AG20443 (cell line): Measurements from ENCODE around the gene ITGB7.

Experiments used
- DNase-seq: peaks from one replicate; pipeline ENCODE4 v3.0.0; 2012; ENCODE audit warnings: low spot score, mixed read lengths

Gene ITGB7, protein sequence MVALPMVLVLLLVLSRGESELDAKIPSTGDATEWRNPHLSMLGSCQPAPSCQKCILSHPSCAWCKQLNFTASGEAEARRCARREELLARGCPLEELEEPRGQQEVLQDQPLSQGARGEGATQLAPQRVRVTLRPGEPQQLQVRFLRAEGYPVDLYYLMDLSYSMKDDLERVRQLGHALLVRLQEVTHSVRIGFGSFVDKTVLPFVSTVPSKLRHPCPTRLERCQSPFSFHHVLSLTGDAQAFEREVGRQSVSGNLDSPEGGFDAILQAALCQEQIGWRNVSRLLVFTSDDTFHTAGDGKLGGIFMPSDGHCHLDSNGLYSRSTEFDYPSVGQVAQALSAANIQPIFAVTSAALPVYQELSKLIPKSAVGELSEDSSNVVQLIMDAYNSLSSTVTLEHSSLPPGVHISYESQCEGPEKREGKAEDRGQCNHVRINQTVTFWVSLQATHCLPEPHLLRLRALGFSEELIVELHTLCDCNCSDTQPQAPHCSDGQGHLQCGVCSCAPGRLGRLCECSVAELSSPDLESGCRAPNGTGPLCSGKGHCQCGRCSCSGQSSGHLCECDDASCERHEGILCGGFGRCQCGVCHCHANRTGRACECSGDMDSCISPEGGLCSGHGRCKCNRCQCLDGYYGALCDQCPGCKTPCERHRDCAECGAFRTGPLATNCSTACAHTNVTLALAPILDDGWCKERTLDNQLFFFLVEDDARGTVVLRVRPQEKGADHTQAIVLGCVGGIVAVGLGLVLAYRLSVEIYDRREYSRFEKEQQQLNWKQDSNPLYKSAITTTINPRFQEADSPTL

DNA sequence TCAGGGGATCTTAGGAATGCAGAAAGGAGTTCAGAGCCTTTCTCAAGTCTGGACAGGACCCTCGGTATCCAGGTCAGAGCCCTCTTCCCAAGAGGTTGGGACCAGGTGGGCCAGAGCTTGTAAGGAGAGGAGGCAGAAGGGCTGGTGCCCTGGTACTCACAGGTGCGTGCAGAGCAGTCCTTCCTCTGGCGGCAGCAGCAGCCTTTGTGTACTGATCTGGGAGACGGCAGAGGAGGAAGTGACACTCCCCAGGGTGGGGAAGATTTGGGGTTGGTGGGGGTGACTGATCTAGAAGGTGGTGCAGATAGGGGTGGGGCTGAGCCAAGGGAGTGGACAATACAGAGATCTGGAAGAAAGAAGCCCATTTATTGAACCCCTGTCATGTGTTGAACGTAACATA lies at the start of gene ITGB7:
ITGB7 (minus strand) TSS at position 210 of the 400 bp plus-strand sequence. CDS start 6,808 bp downstream, outside the sequence.
- DNase-seq, result no peak

DNA sequence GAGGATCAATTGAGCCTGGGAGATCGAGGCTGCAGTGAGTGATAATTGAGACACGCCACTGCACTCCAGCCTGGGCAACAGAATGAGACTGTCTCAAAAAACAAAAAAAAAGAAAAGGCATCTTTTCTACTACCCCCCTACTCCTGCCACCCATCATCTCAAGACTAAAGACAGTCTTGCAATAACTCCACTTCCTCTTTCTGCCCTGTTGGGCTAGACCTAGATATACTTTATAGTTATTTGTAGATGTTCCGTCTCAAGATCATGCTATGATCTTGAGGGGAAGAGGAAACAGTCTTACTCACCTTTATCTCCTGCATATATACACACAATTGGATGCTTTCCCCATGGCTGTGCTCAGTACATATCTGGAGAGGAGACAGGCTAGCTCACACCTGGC lies 48.9 kb upstream of the ITGB7 start:
- DNase-seq, result no peak

DNA sequence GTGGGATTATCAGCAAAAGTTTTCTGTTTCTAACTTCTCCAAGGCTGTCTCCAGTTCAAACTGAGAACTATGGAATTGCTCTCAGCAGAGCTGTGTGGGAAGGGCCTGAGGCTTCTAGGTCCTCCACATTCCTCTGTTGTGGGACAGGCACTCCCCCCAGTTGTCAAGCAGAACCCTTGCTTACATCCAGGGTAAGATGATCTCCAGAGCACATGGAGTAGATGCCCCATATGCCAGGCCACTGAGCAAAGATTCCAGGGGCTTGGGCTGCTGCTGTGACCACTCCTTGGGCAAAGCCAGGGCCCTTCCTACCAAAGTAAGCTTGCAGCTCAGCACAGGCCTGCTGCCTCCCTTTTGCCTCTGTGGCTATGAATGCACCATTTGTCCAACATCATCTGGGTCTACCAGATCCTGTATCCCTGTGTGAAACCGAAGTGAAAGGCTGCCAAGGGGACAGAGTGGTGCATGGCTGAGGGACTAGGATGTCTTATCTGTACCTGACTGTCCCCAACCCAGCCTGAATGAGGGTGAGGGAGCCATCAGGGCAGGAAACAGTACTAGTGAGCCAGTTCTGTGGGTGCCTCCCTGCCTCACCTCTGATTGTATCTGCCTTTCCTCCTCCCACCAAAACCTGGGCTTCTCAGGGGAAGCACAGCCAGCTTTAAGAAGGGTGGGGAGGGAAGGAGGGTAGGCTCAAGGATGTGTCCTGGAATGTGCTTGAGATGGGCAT lies 47.9 kb upstream of the ITGB7 start:
- peak; percentile 2 for DNase-seq

DNA sequence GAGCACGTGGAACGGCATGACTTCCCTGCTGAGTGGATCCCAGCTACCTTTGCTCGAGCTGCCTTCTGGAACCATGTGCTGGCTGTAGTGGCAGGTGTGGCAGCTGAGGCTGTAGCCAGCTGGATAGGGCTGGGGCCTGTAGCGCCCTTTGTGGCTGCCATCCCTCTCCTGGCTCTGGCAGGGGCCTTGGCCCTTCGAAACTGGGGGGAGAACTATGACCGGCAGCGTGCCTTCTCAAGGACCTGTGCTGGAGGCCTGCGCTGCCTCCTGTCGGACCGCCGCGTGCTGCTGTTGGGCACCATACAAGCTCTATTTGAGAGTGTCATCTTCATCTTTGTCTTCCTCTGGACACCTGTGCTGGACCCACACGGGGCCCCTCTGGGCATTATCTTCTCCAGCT lies 46.2 kb upstream of the ITGB7 start:
- DNase-seq, result no peak

DNA sequence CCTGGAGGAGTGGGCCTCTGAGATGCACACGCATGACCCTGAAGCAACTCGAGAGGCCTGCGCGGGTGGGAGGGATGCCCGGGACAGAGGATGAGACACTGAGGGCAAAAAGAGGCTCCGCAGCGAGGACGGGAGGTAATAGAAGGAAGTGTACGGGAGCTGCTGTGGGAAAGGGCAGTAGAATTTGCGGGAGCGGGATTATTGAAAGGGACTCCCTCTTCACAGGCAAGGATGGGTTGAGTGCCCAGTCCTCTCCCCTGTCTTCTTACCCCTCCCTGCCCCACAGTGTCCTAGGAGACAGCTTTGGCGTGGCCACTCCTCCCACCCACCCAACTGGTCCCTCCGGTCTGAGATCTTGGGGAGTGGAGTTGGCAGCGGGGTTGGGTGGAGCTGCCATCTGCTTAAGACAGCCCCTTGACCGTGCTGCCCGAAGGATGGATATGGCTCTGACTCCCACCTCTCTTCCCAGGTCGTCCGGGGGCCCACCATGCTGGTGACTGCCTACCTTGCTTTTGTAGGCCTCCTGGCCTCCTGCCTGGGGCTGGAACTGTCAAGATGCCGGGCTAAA lies 45.4 kb upstream of the ITGB7 start:
- no peak for DNase-seq

DNA sequence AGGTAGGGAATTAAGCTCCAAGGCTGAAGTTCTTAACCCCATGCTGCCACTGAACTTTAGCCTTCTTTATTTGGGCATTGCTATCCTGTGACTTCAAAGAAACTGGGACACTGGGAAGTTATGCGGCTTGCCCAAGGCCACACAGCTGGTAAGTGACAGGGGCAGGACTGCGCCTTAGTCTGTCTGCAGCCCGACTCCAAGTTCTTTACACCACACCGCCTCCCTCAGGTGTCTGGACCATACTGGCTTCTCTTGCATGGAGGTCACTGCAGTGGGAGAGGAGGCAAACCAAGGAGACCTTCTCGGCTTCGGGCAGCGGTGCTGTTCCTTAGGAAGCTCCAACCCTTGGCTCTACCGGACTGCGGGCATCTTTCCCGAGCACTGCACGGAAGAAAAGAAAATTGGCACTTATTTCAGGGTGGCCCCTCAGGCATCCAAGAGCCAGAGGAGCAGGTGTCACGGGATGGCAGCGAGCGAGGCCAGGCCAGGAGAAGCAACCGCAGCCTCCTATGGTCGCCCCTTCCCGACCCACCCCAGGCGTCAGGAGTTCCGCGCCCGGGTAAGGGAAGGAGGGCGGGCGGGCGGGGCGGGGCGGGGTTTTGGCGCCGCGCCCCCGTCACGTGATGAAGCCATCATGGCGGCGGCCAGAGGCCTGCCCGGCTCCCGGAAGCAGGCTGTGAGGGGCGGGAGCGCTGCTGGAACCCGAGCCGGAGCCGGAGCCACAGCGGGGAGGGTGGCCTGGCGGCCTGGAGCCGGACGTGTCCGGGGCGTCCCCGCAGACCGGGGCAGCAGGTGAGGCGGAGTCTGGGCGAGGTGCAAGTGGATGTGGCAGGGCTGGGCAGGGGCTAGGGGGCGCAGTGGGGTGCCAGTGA lies 44.7 kb upstream of the ITGB7 start:
- peak; percentile 96 for DNase-seq

DNA sequence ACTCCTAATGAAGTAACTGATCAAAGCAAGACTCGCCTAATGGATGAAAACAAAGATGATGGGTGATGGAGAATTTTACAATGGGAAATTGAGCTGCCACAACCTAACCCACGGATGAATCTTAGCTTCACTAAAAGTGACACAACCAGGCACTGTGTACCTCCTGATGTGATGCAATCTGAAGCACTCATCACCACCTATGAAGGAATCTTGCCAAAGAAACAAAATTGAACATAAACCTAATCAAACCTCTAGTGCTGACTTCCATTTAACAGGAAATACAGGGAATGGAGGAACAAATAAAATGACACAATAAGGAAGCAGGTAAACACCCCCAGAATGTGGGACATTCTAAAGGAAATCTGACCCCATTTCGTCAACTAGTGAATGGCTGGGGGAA lies 38.2 kb upstream of the ITGB7 start:
- no peak for DNase-seq

DNA sequence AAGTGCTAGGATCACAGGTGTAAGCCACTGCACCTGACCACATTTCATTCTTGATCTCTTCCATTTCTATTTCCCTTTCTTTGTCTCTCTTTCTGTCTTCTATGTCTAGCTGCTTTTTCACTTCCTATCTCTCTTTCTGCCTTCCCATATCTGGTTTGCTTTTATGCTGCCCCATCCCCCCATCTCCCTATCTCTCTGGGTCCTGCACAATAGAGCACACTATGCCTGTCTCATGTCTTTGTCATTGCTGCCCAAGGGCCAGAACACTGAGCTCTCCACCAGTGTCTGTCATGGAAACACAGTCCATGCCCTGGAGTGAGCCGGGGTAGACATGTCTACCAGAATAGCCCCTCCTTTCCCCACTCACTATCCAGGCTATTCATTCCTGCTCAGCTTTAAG lies 37.3 kb upstream of the ITGB7 start:
- DNase-seq, result no peak

DNA sequence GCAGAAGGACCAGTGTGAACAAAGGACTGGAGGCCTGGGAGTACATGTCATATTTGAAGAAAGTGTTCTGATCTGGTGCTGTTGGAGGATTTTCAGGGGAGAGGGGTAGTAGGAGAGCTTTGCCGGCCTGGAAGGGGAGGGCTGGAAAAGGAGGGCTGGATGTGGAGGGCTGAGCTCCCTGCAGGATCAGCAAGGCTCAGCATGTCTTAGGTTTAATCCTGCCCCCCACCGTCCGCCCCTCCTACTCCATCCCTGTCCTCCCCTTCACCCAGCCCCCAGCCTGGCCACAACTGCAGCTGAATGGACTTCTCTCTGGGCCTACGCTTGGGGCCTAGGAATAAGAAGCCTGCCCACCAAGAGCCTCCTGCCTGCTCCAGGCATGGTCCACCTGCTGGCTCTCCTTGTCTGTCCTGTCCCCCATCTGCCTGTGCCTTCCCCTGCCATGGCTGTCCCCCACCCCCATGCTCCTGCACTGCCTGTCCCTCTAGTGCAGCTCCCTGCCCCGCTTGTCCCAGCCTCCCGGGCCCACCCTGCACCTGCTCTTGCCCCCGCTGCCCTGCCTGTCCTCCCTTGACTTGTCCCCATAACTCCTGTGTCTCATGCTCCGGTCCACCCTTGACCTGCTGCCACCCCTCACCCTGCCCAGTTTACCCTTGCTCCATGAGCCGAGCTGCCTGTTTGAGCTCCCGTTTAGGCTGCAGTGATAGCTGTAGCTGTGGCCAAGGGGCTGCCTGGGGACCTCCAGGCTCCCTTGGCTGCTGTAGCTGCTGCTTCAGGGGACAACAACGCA lies 34.8 kb upstream of the ITGB7 start:
- peak; percentile 6 for DNase-seq

DNA sequence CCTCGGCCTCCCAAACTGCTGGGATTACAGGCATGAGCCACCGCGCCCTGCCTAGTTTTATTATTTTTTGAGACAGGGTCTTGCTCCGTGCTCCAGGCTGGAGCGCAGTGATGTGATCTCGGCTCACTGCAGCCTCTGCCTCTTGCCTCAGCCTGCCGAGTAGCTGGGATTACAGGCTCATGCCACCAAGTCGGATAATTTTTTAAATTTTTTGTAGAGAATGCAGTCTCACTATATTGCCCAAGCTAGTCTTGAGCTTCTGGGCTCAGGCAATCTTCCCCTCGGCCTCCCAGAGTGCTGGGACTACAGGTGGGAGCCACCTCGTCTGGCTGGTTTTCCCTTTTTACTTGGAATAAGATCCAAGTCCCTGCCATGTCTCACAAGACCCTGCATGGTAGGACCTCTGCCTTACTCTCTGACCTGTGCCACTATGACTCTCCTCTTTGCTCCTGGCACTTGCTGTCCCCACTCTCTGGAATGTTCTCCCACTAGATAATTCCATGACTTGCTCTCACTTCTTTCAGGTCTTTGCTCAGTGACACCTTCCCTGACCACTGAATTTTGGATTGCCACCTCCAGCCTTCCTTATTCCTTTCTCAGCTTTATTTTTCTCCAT lies 32.7 kb upstream of the ITGB7 start:
- no peak for DNase-seq

DNA sequence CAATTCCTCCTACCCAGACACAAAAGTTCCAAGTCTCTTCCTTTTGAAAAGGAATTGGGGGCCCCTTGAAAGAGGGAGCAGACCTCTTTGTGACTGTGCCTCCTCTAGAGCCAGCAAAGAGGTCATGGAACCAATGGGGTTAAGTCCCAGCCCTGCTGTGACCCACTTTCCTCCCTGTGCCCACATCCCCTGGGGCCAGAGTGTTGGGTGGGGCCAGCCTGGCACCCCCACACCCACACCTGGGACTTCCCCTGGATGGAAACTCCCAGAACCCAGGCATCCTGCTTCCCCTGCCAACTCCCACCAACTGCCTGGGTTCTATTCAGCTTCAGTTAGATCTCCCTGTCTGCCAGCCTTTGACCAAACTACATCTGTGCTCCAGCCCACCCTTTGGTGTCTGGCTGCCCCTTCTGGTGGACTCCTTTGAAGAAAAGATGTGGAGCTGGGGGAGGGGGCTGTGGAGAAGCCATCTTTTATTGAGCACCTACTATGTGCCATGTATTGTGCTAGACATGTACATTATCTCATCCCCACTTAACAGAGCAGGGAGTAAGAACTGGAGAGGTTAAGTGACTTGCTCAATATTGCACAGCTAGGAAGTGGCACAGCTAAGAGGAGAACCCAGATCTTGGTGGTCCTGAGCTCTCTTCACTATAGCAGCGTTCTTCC lies 29.5 kb upstream of the ITGB7 start:
- no peak for DNase-seq

DNA sequence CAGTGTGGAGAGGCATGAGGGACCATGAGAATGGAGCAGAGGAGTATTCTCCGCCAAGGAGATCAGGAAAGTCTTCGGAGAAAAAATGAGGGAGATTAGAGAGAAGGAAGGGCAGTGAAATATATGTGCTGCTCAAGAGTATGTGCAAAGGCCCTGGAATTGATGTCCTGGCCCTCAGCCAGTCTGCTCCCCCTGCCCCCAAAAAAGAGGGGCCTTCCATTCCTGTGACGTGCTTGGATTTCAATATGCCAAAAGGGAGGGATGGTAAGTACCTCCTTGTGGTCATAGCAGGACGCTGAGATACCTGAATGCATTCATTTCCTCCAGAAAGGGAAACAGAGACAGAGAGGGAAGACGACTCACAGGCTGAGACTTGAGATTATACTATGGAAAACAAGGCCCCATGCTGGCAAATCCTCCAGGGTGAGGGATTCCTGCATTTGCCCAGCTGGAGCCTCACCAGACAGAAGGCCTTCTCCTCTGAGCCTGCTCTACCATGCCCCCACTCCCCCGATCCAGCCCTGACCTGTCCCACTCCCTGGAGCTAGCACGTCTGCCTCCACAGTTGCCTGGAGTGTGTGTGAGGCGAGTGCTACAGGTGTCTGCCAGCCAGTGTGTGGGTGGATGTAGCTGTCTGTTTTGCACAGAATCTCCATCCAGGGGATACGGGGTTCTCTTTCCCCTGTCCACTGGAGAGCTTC lies 28.8 kb upstream of the ITGB7 start:
- no peak for DNase-seq

DNA sequence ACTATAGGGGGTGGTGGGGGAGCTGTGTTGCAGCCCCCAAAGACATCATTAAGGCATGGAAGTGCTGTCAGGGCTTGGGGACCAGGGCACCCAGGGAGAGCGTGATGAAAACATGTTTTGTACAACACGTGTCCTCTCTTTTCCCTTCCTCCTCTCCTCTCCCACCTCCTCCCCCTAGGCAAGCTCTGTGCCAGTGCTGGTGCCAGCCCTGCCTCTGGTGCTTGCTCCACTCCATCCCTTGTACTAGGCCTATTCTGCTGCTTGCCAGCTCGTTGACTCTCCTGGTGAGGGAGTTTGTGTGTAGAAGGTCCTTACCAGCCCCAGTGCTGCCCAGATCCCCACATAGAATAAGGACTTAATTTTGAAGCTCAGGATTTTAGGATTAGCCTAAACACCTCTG lies 28.1 kb upstream of the ITGB7 start:
- DNase-seq, result no peak

DNA sequence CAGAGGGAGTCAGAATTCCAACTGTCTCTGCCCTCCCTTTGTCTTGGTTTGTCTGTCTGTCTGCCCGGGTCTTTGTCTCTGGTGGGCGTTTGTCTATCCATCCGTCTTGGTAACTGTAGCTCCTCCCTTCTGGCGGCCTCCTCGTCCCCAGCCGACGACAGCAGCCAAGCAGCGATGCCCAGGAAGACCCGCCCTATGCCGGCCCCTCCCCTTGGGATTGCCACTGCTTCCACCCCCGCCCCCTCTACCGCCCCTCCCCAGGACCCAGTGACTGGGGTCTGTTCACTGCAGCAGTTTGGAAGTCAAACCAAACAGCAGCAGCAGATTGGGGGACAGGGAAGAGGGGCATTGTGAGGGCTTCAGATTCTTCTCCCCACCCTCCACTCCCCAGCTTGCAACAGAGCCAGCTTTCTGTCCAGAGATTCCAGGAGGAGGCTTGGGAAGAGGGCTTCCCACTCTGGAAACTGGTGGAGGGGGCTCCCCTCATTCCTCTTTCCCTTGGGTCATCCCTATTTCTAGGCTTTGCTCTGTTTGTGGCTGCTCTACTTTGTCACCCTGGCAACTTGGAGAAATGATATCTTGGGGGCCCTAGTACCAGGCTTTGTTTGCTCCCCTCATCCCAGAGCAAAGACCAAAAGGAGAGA lies 27.3 kb upstream of the ITGB7 start:
- DNase-seq, result peak; percentile 44

DNA sequence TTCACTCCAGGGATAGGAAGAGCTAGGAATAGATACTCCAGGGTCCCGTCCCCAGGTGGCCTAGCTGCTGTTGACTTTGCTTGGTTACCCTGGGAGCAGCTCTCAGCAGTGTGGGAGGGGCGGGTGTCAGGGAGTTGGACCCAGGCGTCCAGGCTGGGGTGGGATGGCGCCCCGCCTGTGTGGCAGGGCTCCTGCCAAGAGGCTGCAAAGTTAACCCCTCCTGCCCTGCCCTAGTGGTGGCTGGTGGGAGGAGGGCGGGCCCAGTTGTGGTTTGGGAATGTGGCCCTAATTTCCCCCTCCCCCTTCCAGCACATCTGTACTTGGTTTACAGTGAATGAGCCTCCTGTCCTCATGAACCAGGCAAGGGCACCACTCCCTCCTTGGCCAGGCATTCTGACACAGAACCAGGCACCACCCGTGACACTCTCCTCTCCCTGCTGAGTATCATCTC lies 26.6 kb upstream of the ITGB7 start:
- peak; percentile 74 for DNase-seq

DNA sequence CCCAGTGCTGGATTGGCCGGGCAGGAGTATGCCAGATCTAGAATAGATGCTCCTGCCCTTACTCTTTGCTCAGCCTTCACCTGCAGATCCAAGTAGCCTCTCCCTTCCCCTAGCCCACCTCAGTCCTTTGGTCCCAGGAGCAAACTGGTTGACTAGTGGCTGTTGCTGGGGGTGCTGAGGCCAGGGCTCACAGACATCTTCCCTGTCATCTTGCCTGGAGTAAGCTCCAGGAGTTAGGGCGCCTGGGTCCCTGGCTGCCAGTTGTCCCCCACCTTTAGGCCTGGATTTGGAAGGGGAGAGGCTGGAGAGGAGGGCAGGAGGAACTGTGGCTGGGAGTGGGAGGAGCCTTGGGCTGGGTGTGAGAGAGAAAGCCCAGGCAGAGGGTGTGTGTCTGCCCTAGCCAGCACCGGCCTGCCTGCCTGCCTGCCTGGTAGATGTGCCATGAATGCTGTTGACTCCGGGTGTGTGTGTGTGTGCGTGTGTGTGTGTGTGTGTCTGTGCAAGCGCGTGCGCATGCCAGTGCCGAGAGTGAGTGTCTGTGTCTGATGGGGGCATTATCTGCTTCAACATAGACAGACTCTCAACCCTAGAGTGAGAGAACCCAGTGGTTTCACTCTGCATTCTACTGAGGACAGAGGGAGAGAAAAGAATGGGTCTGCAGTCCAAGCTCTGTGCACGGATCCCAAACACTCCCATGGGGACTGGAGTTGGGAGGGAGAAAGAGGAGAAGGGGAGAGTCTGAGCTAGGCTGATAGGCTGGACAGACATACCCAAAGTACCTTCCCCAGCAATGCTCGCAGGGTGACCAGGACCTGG lies 25.8 kb upstream of the ITGB7 start:
- DNase-seq, result peak; percentile 73

DNA sequence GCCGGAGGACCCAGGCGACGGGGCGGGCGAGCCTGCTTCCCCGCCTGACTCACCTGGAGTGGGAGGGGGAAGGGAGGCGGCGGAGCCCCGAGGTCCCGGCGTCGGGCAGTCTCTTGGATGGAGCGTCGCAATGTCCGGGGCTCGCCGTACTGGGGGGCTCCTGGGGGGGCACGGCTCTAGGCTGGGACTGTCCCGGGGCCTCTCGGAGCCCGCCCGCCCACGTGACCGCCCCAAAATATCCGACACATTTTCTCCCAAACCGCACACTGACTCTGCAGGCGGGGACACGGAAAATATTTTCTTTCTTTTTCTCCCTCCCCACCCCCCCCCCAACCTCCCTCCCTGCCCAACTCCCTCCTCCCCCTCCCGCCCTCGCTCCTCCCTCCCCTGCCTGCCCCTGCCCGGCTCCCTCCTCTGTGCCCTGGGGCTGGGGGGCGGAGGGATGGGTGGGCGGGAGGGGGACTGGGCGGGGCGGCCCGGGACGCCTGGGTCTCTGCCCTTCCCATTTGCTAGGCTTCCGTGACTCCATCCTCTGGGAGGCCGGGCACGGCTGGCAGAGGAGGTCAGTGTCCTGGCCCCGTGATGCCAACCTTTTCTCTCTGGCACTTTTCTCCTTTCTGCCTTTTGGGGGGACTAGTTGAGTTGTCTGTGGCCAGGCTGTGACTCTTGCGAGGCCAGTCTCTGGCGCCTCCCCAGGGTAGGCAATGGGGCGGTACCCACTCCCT lies 25.0 kb upstream of the ITGB7 start, which contains the start of gene RARG:
RARG (minus strand) TSS at position 289 of the 725 bp plus-strand sequence. CDS start 4,664 bp downstream, outside the sequence.
- DNase-seq, result peak; percentile 92
